ENCODE results near the gene SBNO2. TPM values are rescaled to one million over a fixed set of nuclear protein-coding genes. Genes with fewer than 3 reads are reported as not detected.

Gene SBNO2
- total RNA-seq, 2 donors from 2014 or later: 14.7 to 17.7 TPM

- Histone ChIP-seq H3K9me3 (no peaks in the 10 kb centered on the region), H3K36me3 (no peaks in the 10 kb centered on the region), H3K27me3 (no peaks in the 10 kb centered on the region), H3K4me1 (peaks cover 0 to 19% of the 10 kb centered on the region in 2 donors), H3K4me3 (no peak overlapping the region), H3K27ac (no peak overlapping the region)
- TF ChIP-seq CTCF (IDR thresholded peaks at IDR 0.05): no peak
- DNase-seq (ENCODE audit: low spot score): peak; percentile 59
Observed at GRCh38 chr19:1164684-1165531, 9.2 kb downstream of the SBNO2 start.

- TF ChIP-seq CTCF (IDR thresholded peaks at IDR 0.05): no peak
- Histone ChIP-seq H3K27ac (no peak overlapping the region), H3K4me1 (peaks cover 0 to 11% of the 10 kb centered on the region in 2 donors), H3K36me3 (no peaks in the 10 kb centered on the region), H3K4me3 (no peak overlapping the region), H3K9me3 (no peaks in the 10 kb centered on the region), H3K27me3 (no peaks in the 10 kb centered on the region)
- DNase-seq (ENCODE audit: low spot score): no peak
Observed at GRCh38 chr19:1163934-1164683, 10.0 kb downstream of the SBNO2 start.

- Histone ChIP-seq H3K27ac (no peak overlapping the region), H3K27me3 (no peaks in the 10 kb centered on the region), H3K9me3 (no peaks in the 10 kb centered on the region), H3K36me3 (no peaks in the 10 kb centered on the region), H3K4me3 (peak overlapping the region in 1 of 2 donors; percentile 4), H3K4me1 (peaks cover 0 to 10% of the 10 kb centered on the region in 2 donors)
- TF ChIP-seq CTCF (IDR thresholded peaks at IDR 0.05): no peak
- DNase-seq (ENCODE audit: low spot score): no peak
Observed at GRCh38 chr19:1163283-1163933, 10.7 kb downstream of the SBNO2 start.

- Histone ChIP-seq H3K4me3 (no peak overlapping the region), H3K36me3 (no peaks in the 10 kb centered on the region), H3K9me3 (no peaks in the 10 kb centered on the region), H3K27ac (no peak overlapping the region), H3K27me3 (no peaks in the 10 kb centered on the region), H3K4me1 (peaks cover 0 to 10% of the 10 kb centered on the region in 2 donors)
- no peak for TF ChIP-seq CTCF (IDR thresholded peaks at IDR 0.05)
- DNase-seq (ENCODE audit: low spot score): no peak
Observed at GRCh38 chr19:1162404-1163282, 11.4 kb downstream of the SBNO2 start.

- Histone ChIP-seq H3K4me1 (peaks cover 0 to 11% of the 10 kb centered on the region in 2 donors), H3K27me3 (no peaks in the 10 kb centered on the region), H3K9me3 (no peaks in the 10 kb centered on the region), H3K4me3 (no peak overlapping the region), H3K27ac (no peak overlapping the region), H3K36me3 (no peaks in the 10 kb centered on the region)
- no peak for DNase-seq (ENCODE audit: low spot score)
- no peak for TF ChIP-seq CTCF (IDR thresholded peaks at IDR 0.05)
Observed at GRCh38 chr19:1161716-1162115, 12.4 kb downstream of the SBNO2 start.
